Mesothelial cell of epicardium (in vitro differentiated cells): Measurements from ENCODE around the gene TPR. TPM values are rescaled to one million over a fixed set of nuclear protein-coding genes. Genes with fewer than 3 reads are reported as not detected.

Experiments
- DNase-seq, 2 experiments: peaks; one replicate each; pipeline ENCODE4 v3.0.0; 2021; ENCODE audit warnings: low spot score in 2 of 2; ENCODE audit not compliant: unreplicated experiment in 2 of 2
- H3K27ac Mint-ChIP-seq: 2 replicates; pipeline ENCODE4 v1.8.0; 2021; ENCODE audit warnings: mixed read lengths
- H3K27me3 Mint-ChIP-seq: 2 replicates; pipeline ENCODE4 v1.8.0; 2021; ENCODE audit warnings: low read depth, mixed read lengths
- H3K36me3 Mint-ChIP-seq: 2 replicates; pipeline ENCODE4 v1.8.0; 2021; ENCODE audit warnings: mixed read lengths
- H3K4me1 Mint-ChIP-seq: 2 replicates; pipeline ENCODE4 v1.8.0; 2021; ENCODE audit warnings: mixed read lengths
- H3K4me3 Mint-ChIP-seq: 2 replicates; pipeline ENCODE4 v1.8.0; 2021; ENCODE audit warnings: mild to moderate bottlenecking, moderate library complexity, mixed read lengths
- H3K9me3 Mint-ChIP-seq: 2 replicates; pipeline ENCODE4 v1.8.0; 2021; ENCODE audit warnings: mixed read lengths
- CTCF ChIP-seq: fragments of 200-600 bp; sonication (generic); IDR thresholded peaks from one replicate; pipeline ENCODE4 v1.5.0; 2021; ENCODE audit warnings: antibody characterized with exemption; ENCODE audit not compliant: unreplicated experiment
- total RNA-seq: library from RNA; stranded (reverse); gene quantifications from 3 replicates; pipeline ENCODE4 v1.2.1, GENCODE V29; 2021

TPR gene
- total RNA-seq, 1 donor from 2014 or later = 130 TPM

- DNase-seq = no peak
- H3K9me3 Mint-ChIP-seq = no peaks in the 10 kb centered on the region
- no peaks in the 10 kb centered on the region for H3K4me1 Mint-ChIP-seq
- no peak overlapping the region for H3K4me3 Mint-ChIP-seq
- no peaks in the 10 kb centered on the region for H3K27me3 Mint-ChIP-seq
- H3K27ac Mint-ChIP-seq = no peak overlapping the region
- H3K36me3 Mint-ChIP-seq = peaks cover 38% of the 10 kb centered on the region
- no peak for TF ChIP-seq CTCF
Observed at GRCh38 chr1:186323865-186324264, 51.2 kb downstream of the TPR start.

DNA sequence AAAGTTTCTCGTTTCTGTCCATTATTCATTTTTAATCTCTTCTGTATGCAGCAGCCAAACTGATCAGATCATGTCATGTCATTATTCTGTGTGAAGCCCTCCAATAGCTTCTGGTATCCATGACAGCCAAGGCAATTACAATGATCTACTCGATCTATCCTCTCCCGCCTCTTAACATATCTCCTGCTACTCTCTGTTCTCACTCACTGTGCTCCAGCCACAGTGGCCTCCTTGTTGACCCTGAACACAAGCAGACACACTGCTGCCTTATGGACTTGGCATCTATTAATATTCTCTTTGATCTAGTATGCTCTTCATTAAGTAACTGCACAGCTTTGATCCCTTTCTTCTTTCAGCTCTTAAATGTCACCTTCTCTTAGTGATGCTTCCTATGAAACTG is 59.5 kb downstream of the TPR start:
- no peak overlapping the region for H3K27ac Mint-ChIP-seq
- H3K4me3 Mint-ChIP-seq = no peak overlapping the region
- TF ChIP-seq CTCF = no peak
- no peak for DNase-seq
- no peaks in the 10 kb centered on the region for H3K27me3 Mint-ChIP-seq
- no peaks in the 10 kb centered on the region for H3K4me1 Mint-ChIP-seq
- peaks cover 39% of the 10 kb centered on the region for H3K36me3 Mint-ChIP-seq
- H3K9me3 Mint-ChIP-seq = no peaks in the 10 kb centered on the region

GRCh38 chr1:186311375-186312051 is 63.5 kb downstream of the TPR start:
- no peaks in the 10 kb centered on the region for H3K4me1 Mint-ChIP-seq
- no peaks in the 10 kb centered on the region for H3K9me3 Mint-ChIP-seq
- H3K27me3 Mint-ChIP-seq = no peaks in the 10 kb centered on the region
- H3K27ac Mint-ChIP-seq = no peak overlapping the region
- H3K4me3 Mint-ChIP-seq = no peak overlapping the region
- H3K36me3 Mint-ChIP-seq = peaks cover 23% of the 10 kb centered on the region
- DNase-seq = no peak
- no peak for TF ChIP-seq CTCF

- Mint-ChIP-seq H3K4me3 (no peak overlapping the region), H3K27ac (no peak overlapping the region), H3K4me1 (no peaks in the 10 kb centered on the region), H3K36me3 (peaks cover 17% of the 10 kb centered on the region), H3K27me3 (no peaks in the 10 kb centered on the region), H3K9me3 (no peaks in the 10 kb centered on the region)
- no peak for DNase-seq
- TF ChIP-seq CTCF = no peak
Observed at GRCh38 chr1:186310307-186310706, 64.7 kb downstream of the TPR start.

GRCh38 chr1:186308264-186309060 is 66.6 kb downstream of the TPR start:
- TF ChIP-seq CTCF = no peak
- Mint-ChIP-seq H3K9me3 (no peaks in the 10 kb centered on the region), H3K36me3 (peaks cover 14% of the 10 kb centered on the region), H3K27ac (no peak overlapping the region), H3K4me1 (no peaks in the 10 kb centered on the region), H3K4me3 (no peak overlapping the region), H3K27me3 (no peaks in the 10 kb centered on the region)
- no peak for DNase-seq
